CD8-positive, alpha-beta memory T cell (primary cell): ENCODE results near the gene GIT1. TPM values are rescaled to one million over a fixed set of nuclear protein-coding genes. Genes with fewer than 3 reads are reported as not detected.
A peak's percentile ranks its signal among the peaks of the same experiment; 100 is the strongest.

Experiments used
- CTCF ChIA-PET: fragments of 350-600 bp; sonication (Branson Sonifier 250); formaldehyde crosslinking; loops from one replicate; lab custom pipeline; 2021; ENCODE audit warnings: antibody characterized with exemption; lab: Charles Lee
- POLR2A ChIA-PET: fragments of 350-600 bp; sonication (Branson Sonifier 250); formaldehyde crosslinking; loops from one replicate; lab custom pipeline; 2021; ENCODE audit warnings: antibody characterized with exemption; lab: Charles Lee
- DNase-seq, 5 donors: peaks; one replicate each; pipeline versions ENCODE4 v3.0.0 to v3.0.0-alpha.2; 2020 to 2022; ENCODE audit warnings: mixed read lengths in 1 of 5
- H3K27ac ChIP-seq: one replicate; pipeline ENCODE4 v1.7.0; 2013; ENCODE audit warnings: low read depth, mild to moderate bottlenecking, low read length, moderate library complexity
- H3K27me3 ChIP-seq: 2 replicates; pipeline ENCODE4 v1.7.0; 2013; ENCODE audit warnings: low read length, mild to moderate bottlenecking; ENCODE audit not compliant: insufficient read depth, poor library complexity, severe bottlenecking
- H3K36me3 ChIP-seq: 2 replicates; pipeline ENCODE4 v1.7.0; 2013; ENCODE audit warnings: mild to moderate bottlenecking, low read length, moderate library complexity; ENCODE audit not compliant: insufficient read depth
- H3K4me1 ChIP-seq: 2 replicates; pipeline ENCODE4 v1.7.0; 2013; ENCODE audit warnings: mild to moderate bottlenecking, low read length, moderate library complexity; ENCODE audit not compliant: insufficient read depth
- H3K4me3 ChIP-seq: 2 replicates; pipeline ENCODE4 v1.7.0; 2013; ENCODE audit warnings: mild to moderate bottlenecking, low read length
- H3K9me3 ChIP-seq: 2 replicates; pipeline ENCODE4 v1.7.0; 2013; ENCODE audit warnings: mild to moderate bottlenecking, low read length
- H3K27ac Mint-ChIP-seq, 8 donors: one replicate each; pipeline ENCODE4 v1.8.0; 2020 to 2021; ENCODE audit warnings: mixed read lengths in 8 of 8, mild to moderate bottlenecking in 6 of 8, inconsistent platforms in 3 of 8, moderate library complexity in 3 of 8
- H3K27me3 Mint-ChIP-seq, 2 donors: one replicate each; pipeline ENCODE4 v1.8.0; 2020 to 2021; ENCODE audit warnings: mixed read lengths in 2 of 2, mild to moderate bottlenecking in 1 of 2, moderate library complexity in 1 of 2
- H3K36me3 Mint-ChIP-seq, 3 donors: one replicate each; pipeline ENCODE4 v1.8.0; 2020 to 2021; ENCODE audit warnings: mixed read lengths in 3 of 3, inconsistent platforms in 1 of 3, mild to moderate bottlenecking in 1 of 3
- H3K4me1 Mint-ChIP-seq, 3 donors: one replicate each; pipeline ENCODE4 v1.8.0; 2020 to 2021; ENCODE audit warnings: mixed read lengths in 3 of 3, inconsistent platforms in 1 of 3, mild to moderate bottlenecking in 1 of 3
- H3K4me3 Mint-ChIP-seq, 7 donors: one replicate each; pipeline ENCODE4 v1.8.0; 2020 to 2021; ENCODE audit warnings: mixed read lengths in 7 of 7, mild to moderate bottlenecking in 6 of 7, moderate library complexity in 4 of 7, inconsistent platforms in 2 of 7
- H3K9me3 Mint-ChIP-seq, 5 donors: one replicate each; pipeline ENCODE4 v1.8.0; 2020 to 2022; ENCODE audit warnings: mixed read lengths in 5 of 5, mild to moderate bottlenecking in 3 of 5, moderate library complexity in 2 of 5, inconsistent platforms in 1 of 5
- polyA plus RNA-seq: library from polyadenylated mRNA; unstranded; fragments of 300-500 nt; fragmentation: Illumina TruSeq; gene quantifications from one replicate; pipeline ENCODE4 v1.2.3, GENCODE V29; 2021
- total RNA-seq, 2 experiments: library from RNA; stranded (reverse); gene quantifications; one replicate each; pipeline ENCODE4 v1.2.3, GENCODE V29; 2021

Gene GIT1
- total and polyA plus RNA-seq, 3 experiments from 2014 or later, result 25.7 to 69.8 (median 69.7) TPM

DNA sequence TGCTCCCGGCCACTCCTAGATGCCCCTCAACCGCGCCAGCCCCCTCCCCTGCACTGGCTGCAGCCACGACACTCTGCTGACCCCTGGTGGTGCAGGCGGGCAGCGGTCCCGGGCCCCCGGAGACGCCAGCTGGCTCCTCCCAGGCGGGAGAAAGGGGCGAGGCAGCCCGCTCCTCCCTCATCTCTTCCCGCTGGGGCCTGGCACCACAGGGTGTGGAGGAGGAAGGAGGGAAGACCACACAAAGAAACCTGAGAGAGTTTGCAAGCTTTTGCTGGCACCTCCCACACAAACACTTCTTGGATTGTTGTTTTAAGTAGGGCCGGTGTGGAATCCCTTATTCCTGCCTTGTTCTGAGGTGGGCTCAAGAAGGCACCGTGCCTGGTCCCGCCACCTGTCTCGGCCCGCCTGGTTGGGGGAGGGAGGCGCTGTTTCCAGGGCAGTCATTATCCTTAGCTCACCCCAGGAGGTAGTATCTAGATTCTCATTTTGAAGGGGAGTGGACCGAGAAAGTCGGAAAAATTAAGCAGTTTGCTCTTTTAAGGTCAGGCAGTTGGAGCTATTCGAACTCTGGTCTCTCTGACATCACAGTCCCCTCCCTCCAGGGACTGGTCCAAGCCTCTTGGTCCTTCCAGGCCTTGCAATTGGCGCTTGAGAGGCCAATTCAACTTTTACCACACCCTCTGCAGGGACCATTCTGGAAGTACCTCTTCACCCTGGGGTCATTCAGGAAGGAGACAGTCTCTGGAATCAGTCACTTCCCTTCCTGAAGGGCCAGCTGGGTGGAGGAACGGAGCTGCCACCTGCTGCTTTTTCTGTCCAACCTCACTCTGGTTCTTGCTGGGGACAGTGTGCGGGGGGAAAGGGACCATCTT, 2.5 kb upstream of the GIT1 start:
- Histone ChIP-seq H3K27ac (no peak overlapping the region), H3K9me3 (no peaks in the 10 kb centered on the region), H3K36me3 (no peaks in the 10 kb centered on the region), H3K27me3 (no peaks in the 10 kb centered on the region), H3K4me3 (peak overlapping the region; percentile 49), H3K4me1 (peaks cover 55% of the 10 kb centered on the region)
- Mint-ChIP-seq H3K27ac (peak overlapping the region in 6 of 8 donors; percentile 29 to 85 (median 54)), H3K4me3 (peak overlapping the region; percentile 76 to 90 (median 87)), H3K27me3 (no peaks in the 10 kb centered on the region), H3K4me1 (peaks cover 41 to 56% (median 47%) of the 10 kb centered on the region in 3 donors), H3K36me3 (peaks cover 0 to 4% (median 1%) of the 10 kb centered on the region in 3 donors), H3K9me3 (no peaks in the 10 kb centered on the region)
- CTCF ChIA-PET, result interaction anchor here (0.7 to 6.2 kb wide), 12 partner anchors 9 to 339 kb away, joined by 3 to 113 read pairs (median 10); partner anchors contain the start of genes ABHD15, SSH2 and TP53I13
- peak; percentile 65 to 83 (median 72) for DNase-seq
- POLR2A ChIA-PET, result interaction anchor here (0.6 to 2.2 kb wide), 9 partner anchors 10 to 25 kb away, joined by 3 to 20 read pairs (median 8); partner anchors contain the start of gene TP53I13

DNA sequence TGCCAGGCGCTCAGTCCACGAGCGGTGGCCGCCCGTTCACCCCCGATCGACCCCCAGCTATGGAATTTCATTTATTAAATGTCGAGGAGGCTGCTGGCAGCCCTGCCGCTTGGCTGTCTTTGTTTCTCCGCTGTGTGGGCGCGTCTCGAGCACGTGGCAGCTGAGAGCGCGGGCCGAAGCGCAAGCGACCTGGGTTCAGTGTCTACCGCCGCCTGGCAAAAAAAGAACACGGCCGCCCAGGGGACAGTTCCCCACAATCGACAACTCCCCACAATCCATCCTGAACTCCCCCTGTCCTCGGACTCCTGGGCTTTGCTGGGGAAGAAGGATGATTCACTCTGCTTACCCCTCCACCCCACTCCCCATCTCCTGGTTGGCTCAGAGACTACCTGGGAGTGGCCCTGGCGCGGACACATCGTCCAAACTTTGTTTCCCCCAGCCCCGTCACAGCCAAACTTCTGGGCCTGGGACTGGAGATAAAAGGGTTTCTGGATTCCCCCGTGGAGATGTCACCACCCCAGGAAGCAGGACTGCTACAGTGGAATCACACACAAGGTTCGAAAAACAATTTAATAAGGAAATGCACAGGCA, 1.8 kb upstream of the GIT1 start:
- POLR2A ChIA-PET, result interaction anchor here (0.9 to 2.2 kb wide), 6 partner anchors 10 to 26 kb away, joined by 3 to 11 read pairs (median 5); no protein-coding TSS in a partner anchor
- H3K27ac ChIP-seq, result no peak overlapping the region

GRCh38 chr17:29590411-29591145, 1.1 kb upstream of the GIT1 start:
- Histone ChIP-seq H3K4me1 (peaks cover 68% of the 10 kb centered on the region), H3K4me3 (peak overlapping the region; percentile 88), H3K27me3 (no peaks in the 10 kb centered on the region), H3K27ac (no peak overlapping the region), H3K9me3 (no peaks in the 10 kb centered on the region), H3K36me3 (no peaks in the 10 kb centered on the region)
- DNase-seq, result peak in 1 of 5 donors; percentile 40
- peak overlapping the region in 6 of 8 donors; percentile 56 to 93 (median 84) for H3K27ac Mint-ChIP-seq
- H3K36me3 Mint-ChIP-seq, result peaks cover 0 to 4% (median 1%) of the 10 kb centered on the region in 3 donors
- H3K27me3 Mint-ChIP-seq, result no peaks in the 10 kb centered on the region
- H3K4me1 Mint-ChIP-seq, result peaks cover 50 to 70% (median 60%) of the 10 kb centered on the region in 3 donors
- ChIA-PET CTCF (interaction anchor here (1.0 to 6.2 kb wide), 8 partner anchors 10 to 221 kb away, joined by 3 to 113 read pairs (median 16); partner anchors contain the start of genes ABHD15 and TP53I13), POLR2A (interaction anchor here (0.6 to 1.8 kb wide), 5 partner anchors 9 to 245 kb away, joined by 3 to 11 read pairs (median 4); no protein-coding TSS in a partner anchor)
- H3K4me3 Mint-ChIP-seq, result peak overlapping the region; percentile 87 to 94 (median 89)
- no peaks in the 10 kb centered on the region for H3K9me3 Mint-ChIP-seq

More for the DNA sequence above, 1.8 kb upstream of the GIT1 start:
- Mint-ChIP-seq H3K9me3 (no peaks in the 10 kb centered on the region), H3K27me3 (no peaks in the 10 kb centered on the region), H3K4me1 (peaks cover 46 to 63% (median 54%) of the 10 kb centered on the region in 3 donors), H3K36me3 (peaks cover 0 to 4% (median 1%) of the 10 kb centered on the region in 3 donors), H3K27ac (peak overlapping the region in 3 of 8 donors; percentile 33 to 80 (median 51)), H3K4me3 (peak overlapping the region; percentile 76 to 90 (median 87))
- Histone ChIP-seq H3K36me3 (no peaks in the 10 kb centered on the region), H3K4me1 (peaks cover 61% of the 10 kb centered on the region), H3K27me3 (no peaks in the 10 kb centered on the region), H3K9me3 (no peaks in the 10 kb centered on the region), H3K4me3 (peak overlapping the region; percentile 49)
- CTCF ChIA-PET, result interaction anchor here (0.7 to 6.2 kb wide), 11 partner anchors 9 to 339 kb away, joined by 3 to 113 read pairs (median 11); partner anchors contain the start of genes ABHD15, SSH2 and TP53I13
- DNase-seq, result peak in 1 of 5 donors; percentile 34

- H3K4me3 ChIP-seq, result peak overlapping the region; percentile 74
Measured at GRCh38 chr17:29588562-29589411, 661 bp downstream of the GIT1 start.

DNA sequence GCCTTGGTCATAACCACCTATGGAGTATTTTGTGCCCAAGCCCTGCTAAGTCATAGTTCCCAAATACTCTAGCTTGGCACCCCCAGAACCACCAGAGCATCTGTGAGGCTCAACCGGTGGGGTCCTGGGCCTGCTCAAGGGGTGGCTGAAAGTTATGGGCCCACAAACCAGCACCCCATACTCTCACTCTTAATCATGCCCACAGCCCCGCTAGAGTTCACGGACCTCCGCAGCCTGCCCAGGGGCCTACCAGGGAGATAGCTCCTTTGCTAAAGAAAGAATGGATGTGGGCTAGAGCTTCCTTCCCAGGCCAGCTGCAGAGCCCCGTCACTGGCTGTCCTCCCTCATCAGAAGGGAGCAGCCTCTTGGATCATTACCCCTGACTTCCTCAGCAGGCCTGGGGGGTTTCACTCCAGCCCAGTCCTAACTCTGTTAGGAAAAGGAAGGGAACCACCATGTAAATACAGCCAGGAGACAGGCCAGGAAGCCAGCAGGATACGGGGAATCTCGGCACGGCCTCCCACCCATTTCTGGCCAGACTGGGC, 1.4 kb downstream of the GIT1 start:
- no peak for DNase-seq
- Mint-ChIP-seq H3K4me3 (peak overlapping the region; percentile 89 to 95 (median 93)), H3K4me1 (peaks cover 59 to 83% (median 68%) of the 10 kb centered on the region in 3 donors), H3K36me3 (peaks cover 0 to 11% (median 1%) of the 10 kb centered on the region in 3 donors), H3K9me3 (no peaks in the 10 kb centered on the region), H3K27me3 (no peaks in the 10 kb centered on the region), H3K27ac (peak overlapping the region; percentile 83 to 97 (median 96))
- Histone ChIP-seq H3K27me3 (no peaks in the 10 kb centered on the region), H3K27ac (peak overlapping the region; percentile 47), H3K36me3 (no peaks in the 10 kb centered on the region), H3K4me3 (peak overlapping the region; percentile 74), H3K4me1 (peaks cover 75% of the 10 kb centered on the region), H3K9me3 (no peaks in the 10 kb centered on the region)
- CTCF ChIA-PET, result interaction anchor here (0.8 to 26.2 kb wide), 5 partner anchors 11 to 191 kb away, joined by 3 to 436 read pairs (median 3); no protein-coding TSS in a partner anchor
- POLR2A ChIA-PET, result interaction anchor here (0.6 to 2.0 kb wide), 6 partner anchors 16 to 28 kb away, joined by 3 to 18 read pairs (median 3); partner anchors contain the start of genes ABHD15 and TP53I13

More at GRCh38 chr17:29588562-29589411, 661 bp downstream of the GIT1 start:
- Mint-ChIP-seq H3K9me3 (no peaks in the 10 kb centered on the region), H3K27me3 (no peaks in the 10 kb centered on the region), H3K36me3 (peaks cover 0 to 5% (median 1%) of the 10 kb centered on the region in 3 donors), H3K27ac (peak overlapping the region; percentile 83 to 97 (median 96)), H3K4me3 (peak overlapping the region; percentile 89 to 95 (median 93)), H3K4me1 (peaks cover 59 to 81% (median 68%) of the 10 kb centered on the region in 3 donors)
- ChIA-PET POLR2A (interaction anchor here (0.6 to 2.0 kb wide), 5 partner anchors 20 to 27 kb away, joined by 3 to 18 read pairs (median 3); partner anchors contain the start of genes ABHD15 and TP53I13), CTCF (interaction anchor here (0.9 to 26.2 kb wide), 4 partner anchors 12 to 24 kb away, joined by 3 to 436 read pairs (median 5); no protein-coding TSS in a partner anchor)
- DNase-seq, result peak; percentile 46 to 75 (median 52)
- Histone ChIP-seq H3K27ac (peak overlapping the region; percentile 47), H3K36me3 (no peaks in the 10 kb centered on the region), H3K27me3 (no peaks in the 10 kb centered on the region), H3K9me3 (no peaks in the 10 kb centered on the region), H3K4me1 (peaks cover 77% of the 10 kb centered on the region)

DNA sequence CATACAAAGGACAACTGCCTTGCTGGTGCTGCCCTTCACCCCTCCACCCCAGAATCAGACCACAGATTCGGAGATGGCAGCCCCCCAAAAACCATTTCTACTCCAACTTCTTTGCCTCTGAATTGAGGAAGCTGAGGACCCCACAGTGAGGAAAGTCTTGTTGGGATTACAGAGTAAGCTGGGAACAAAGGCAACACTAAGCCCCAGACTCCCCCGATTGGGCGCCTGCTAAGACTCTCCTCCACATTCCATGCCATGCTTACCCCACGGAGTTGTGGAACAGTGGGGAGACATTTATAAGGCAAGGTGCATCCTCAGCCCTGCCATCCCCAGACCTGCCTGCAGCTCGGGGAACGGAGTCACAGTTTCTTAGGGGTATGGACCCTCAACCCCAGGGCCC, 1.9 kb downstream of the GIT1 start:
- Histone ChIP-seq H3K36me3 (no peaks in the 10 kb centered on the region), H3K9me3 (no peaks in the 10 kb centered on the region), H3K27me3 (no peaks in the 10 kb centered on the region), H3K4me3 (peak overlapping the region; percentile 74), H3K4me1 (peaks cover 73% of the 10 kb centered on the region), H3K27ac (no peak overlapping the region)
- peak overlapping the region; percentile 83 to 97 (median 96) for H3K27ac Mint-ChIP-seq
- H3K4me3 Mint-ChIP-seq, result peak overlapping the region; percentile 89 to 95 (median 93)
- no peaks in the 10 kb centered on the region for H3K27me3 Mint-ChIP-seq
- H3K4me1 Mint-ChIP-seq, result peaks cover 56 to 79% (median 67%) of the 10 kb centered on the region in 3 donors
- no peak for DNase-seq
- H3K36me3 Mint-ChIP-seq, result peaks cover 0 to 16% (median 1%) of the 10 kb centered on the region in 3 donors
- ChIA-PET POLR2A (interaction anchor here (0.9 to 2.0 kb wide), 4 partner anchors 15 to 29 kb away, joined by 3 to 18 read pairs (median 5); no protein-coding TSS in a partner anchor), CTCF (interaction anchor here (0.8 to 26.2 kb wide), 4 partner anchors 15 to 191 kb away, joined by 3 to 436 read pairs (median 5); no protein-coding TSS in a partner anchor)
- H3K9me3 Mint-ChIP-seq, result no peaks in the 10 kb centered on the region
